Sigmoid colon (tissue), 7 donors: Measurements from ENCODE around the gene RHBG. TPM values are rescaled to one million over a fixed set of nuclear protein-coding genes. Genes with fewer than 3 reads are reported as not detected.

Experiments
- DNase-seq: peaks from one replicate; pipeline ENCODE4 v3.0.0-alpha.2; 2019
- H3K27ac ChIP-seq, 4 donors: fragments of 200-600 bp; sonication (generic); one replicate each; pipeline ENCODE4 v1.5.1; 2016 to 2019; ENCODE audit warnings: mild to moderate bottlenecking in 1 of 4
- H3K27me3 ChIP-seq, 3 donors: fragments of 200-600 bp; sonication (generic); one replicate each; pipeline ENCODE4 v1.5.1; 2019; ENCODE audit warnings: mild to moderate bottlenecking in 1 of 3
- H3K36me3 ChIP-seq, 4 donors: fragments of 200-600 bp; sonication (generic); one replicate each; pipeline ENCODE4 v1.5.1; 2016 to 2019
- H3K4me1 ChIP-seq, 4 donors: fragments of 200-600 bp; sonication (generic); one replicate each; pipeline ENCODE4 v1.5.1; 2017 to 2019
- H3K4me3 ChIP-seq, 4 donors: fragments of 200-600 bp; sonication (generic); one replicate each; pipeline ENCODE4 v1.5.1; 2017 to 2019; ENCODE audit warnings: mild to moderate bottlenecking in 2 of 4, moderate library complexity in 1 of 4
- H3K9me3 ChIP-seq, 4 donors: fragments of 200-600 bp in 3 of 4; sonication (generic) in 3 of 4; one replicate each; pipeline versions ENCODE4 v1.5.1 to v1.6.1; 2013 to 2019
- EP300 ChIP-seq, 4 donors: sonication (generic); formaldehyde crosslinking; IDR thresholded peaks; one replicate each; pipeline ENCODE4 v1.6.1; 2017; ENCODE audit warnings: antibody characterized with exemption in 4 of 4
- POLR2A ChIP-seq, 2 donors: fragments of 450-650 bp; IDR thresholded peaks; one replicate each; pipeline ENCODE4 v1.6.1; 2016; ENCODE audit warnings: antibody characterized with exemption in 2 of 2, mild to moderate bottlenecking in 2 of 2, moderate library complexity in 2 of 2
- POLR2AphosphoS5 ChIP-seq, 4 donors: sonication (generic); formaldehyde crosslinking; IDR thresholded peaks; one replicate each; pipeline ENCODE4 v1.6.1; 2017; ENCODE audit warnings: antibody characterized with exemption in 4 of 4
- WGBS, 2 donors: extraction: QIAGEN DNeasy Blood & Tissue Kit; methylation state at CpG; one replicate each; pipeline ENCODE4 v1.1.7; 2013; 5-methylcytosine and 5-hydroxymethylcytosine counted together
- intact Hi-C: fragments of 100-400 bp; cut with DNase I; formaldehyde crosslinking; loops from one replicate; pipeline ENCODE4 v1.15.1; 2023
- polyA plus RNA-seq, 3 donors: library from polyadenylated mRNA; stranded (reverse); fragments of 200-250 nt; gene quantifications; one replicate each; pipeline ENCODE4 v1.2.3, GENCODE V29; 2013
- total RNA-seq, 4 donors: library from RNA; depleted of rRNA; stranded (reverse); fragments of >200 nt; gene quantifications; one replicate each; pipeline ENCODE4 v1.1.0, GENCODE V29; 2016
- TF ChIP-seq, protein P1 (sequence below), 4 experiments: fragments of 450-650 bp in 3 of 4; fragments of 200-600 bp in 1 of 4; IDR thresholded peaks; one replicate each; pipeline ENCODE4 v1.5.1; 2016 to 2019; ENCODE audit warnings: antibody characterized with exemption in 4 of 4, mild to moderate bottlenecking in 3 of 4, moderate library complexity in 2 of 4
- donor health status: healthy with polysubstance abuse.
- donor health status: Bipolar disorder and iron deficiency.
- donor health status: healthy.

RHBG gene
- total and polyA plus RNA-seq, 7 donors = not detected

GRCh38 chr1:156373546-156373945, 4.5 kb downstream of the RHBG start:
- DNase-seq = no peak
- Histone ChIP-seq H3K4me3 (no peak overlapping the region), H3K36me3 (no peaks in the 10 kb centered on the region), H3K27me3 (peaks cover 7 to 31% (median 19%) of the 10 kb centered on the region in 3 donors), H3K4me1 (peaks cover 0 to 10% (median 6%) of the 10 kb centered on the region in 4 donors), H3K9me3 (no peaks in the 10 kb centered on the region), H3K27ac (no peak overlapping the region)
- intact Hi-C loops = no loop called here
- TF ChIP-seq POLR2A (IDR thresholded peaks at IDR 0.05) = no peak
- TF ChIP-seq, protein P1, sequence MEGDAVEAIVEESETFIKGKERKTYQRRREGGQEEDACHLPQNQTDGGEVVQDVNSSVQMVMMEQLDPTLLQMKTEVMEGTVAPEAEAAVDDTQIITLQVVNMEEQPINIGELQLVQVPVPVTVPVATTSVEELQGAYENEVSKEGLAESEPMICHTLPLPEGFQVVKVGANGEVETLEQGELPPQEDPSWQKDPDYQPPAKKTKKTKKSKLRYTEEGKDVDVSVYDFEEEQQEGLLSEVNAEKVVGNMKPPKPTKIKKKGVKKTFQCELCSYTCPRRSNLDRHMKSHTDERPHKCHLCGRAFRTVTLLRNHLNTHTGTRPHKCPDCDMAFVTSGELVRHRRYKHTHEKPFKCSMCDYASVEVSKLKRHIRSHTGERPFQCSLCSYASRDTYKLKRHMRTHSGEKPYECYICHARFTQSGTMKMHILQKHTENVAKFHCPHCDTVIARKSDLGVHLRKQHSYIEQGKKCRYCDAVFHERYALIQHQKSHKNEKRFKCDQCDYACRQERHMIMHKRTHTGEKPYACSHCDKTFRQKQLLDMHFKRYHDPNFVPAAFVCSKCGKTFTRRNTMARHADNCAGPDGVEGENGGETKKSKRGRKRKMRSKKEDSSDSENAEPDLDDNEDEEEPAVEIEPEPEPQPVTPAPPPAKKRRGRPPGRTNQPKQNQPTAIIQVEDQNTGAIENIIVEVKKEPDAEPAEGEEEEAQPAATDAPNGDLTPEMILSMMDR (IDR thresholded peaks at IDR 0.05) = no peak

DNA sequence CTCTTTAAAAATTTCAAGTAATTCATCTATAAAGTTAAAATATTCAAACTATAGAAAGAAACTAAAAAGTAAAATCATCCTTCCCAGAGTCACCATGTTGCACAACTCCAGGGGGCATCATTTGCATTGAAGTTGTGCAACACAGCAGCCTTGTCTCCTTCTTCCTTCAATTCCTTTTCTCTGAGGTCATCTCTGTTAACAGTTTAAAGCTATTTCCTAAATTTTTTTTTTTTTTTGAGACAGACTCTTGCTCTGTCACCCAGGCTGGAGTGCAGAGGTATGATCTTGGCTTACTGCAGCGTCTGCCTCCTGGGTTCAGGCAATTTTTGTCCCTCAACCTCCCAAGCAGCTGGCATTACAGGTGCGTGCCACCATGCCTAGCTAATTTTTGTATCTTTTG, 7.1 kb downstream of the RHBG start:
- intact Hi-C loops = no loop called here
- TF ChIP-seq POLR2AphosphoS5 (IDR thresholded peaks at IDR 0.05) (no peak), EP300 (IDR thresholded peaks at IDR 0.05) (no peak), POLR2A (IDR thresholded peaks at IDR 0.05) (no peak)
- TF ChIP-seq, protein P1 (IDR thresholded peaks at IDR 0.05) = no peak
- H3K27me3 ChIP-seq = peaks cover 0 to 14% (median 0%) of the 10 kb centered on the region in 3 donors

GRCh38 chr1:156376958-156377919, 8.2 kb downstream of the RHBG start:
- Histone ChIP-seq H3K27me3 (peaks cover 0 to 9% (median 0%) of the 10 kb centered on the region in 3 donors), H3K4me3 (no peak overlapping the region), H3K4me1 (no peaks in the 10 kb centered on the region), H3K36me3 (no peaks in the 10 kb centered on the region), H3K27ac (no peak overlapping the region), H3K9me3 (no peaks in the 10 kb centered on the region)
- DNase-seq = no peak
- WGBS, 2 donors = 78 to 81% methylated on average over 20 of the region's 20 CpGs
- TF ChIP-seq, protein P1 (IDR thresholded peaks at IDR 0.05) = no peak
- no peak for TF ChIP-seq EP300 (IDR thresholded peaks at IDR 0.05)
- no peak for TF ChIP-seq POLR2A (IDR thresholded peaks at IDR 0.05)
- no peak for TF ChIP-seq POLR2AphosphoS5 (IDR thresholded peaks at IDR 0.05)
- intact Hi-C loops = no loop called here

More for the DNA sequence above, 7.1 kb downstream of the RHBG start:
- H3K4me3 ChIP-seq = no peak overlapping the region
- H3K27ac ChIP-seq = no peak overlapping the region
- DNase-seq = no peak
- no peaks in the 10 kb centered on the region for H3K4me1 ChIP-seq
- 93% methylated on average over 2 of the region's 2 CpGs for WGBS, 2 donors
- no peaks in the 10 kb centered on the region for H3K36me3 ChIP-seq
- H3K9me3 ChIP-seq = no peaks in the 10 kb centered on the region

GRCh38 chr1:156378557-156378956, 9.5 kb downstream of the RHBG start:
- Histone ChIP-seq H3K27ac (no peak overlapping the region), H3K9me3 (no peaks in the 10 kb centered on the region), H3K4me1 (no peaks in the 10 kb centered on the region), H3K4me3 (no peak overlapping the region), H3K27me3 (no peaks in the 10 kb centered on the region), H3K36me3 (no peaks in the 10 kb centered on the region)
- intact Hi-C loops = no loop called here
- WGBS, 2 donors = 69 to 84% methylated on average over 6 of the region's 6 CpGs
- DNase-seq = no peak
- no peak for TF ChIP-seq EP300 (IDR thresholded peaks at IDR 0.05)
- no peak for TF ChIP-seq POLR2AphosphoS5 (IDR thresholded peaks at IDR 0.05)
- TF ChIP-seq, protein P1 (IDR thresholded peaks at IDR 0.05) = no peak
- no peak for TF ChIP-seq POLR2A (IDR thresholded peaks at IDR 0.05)
